Glomerular endothelial cell (primary cell): ENCODE results near the gene MPPED1. TPM values are rescaled to one million over a fixed set of nuclear protein-coding genes. Genes with fewer than 3 reads are reported as not detected.

Experiments used
- DNase-seq: peaks from one replicate; pipeline ENCODE4 v3.0.0-alpha.2; 2011; ENCODE audit warnings: low read depth, low spot score; ENCODE audit errors: extremely low read depth
- total RNA-seq: library from RNA; depleted of rRNA; stranded (reverse); fragments of >200 nt; gene quantifications from 2 replicates; pipeline ENCODE4 v1.2.3, GENCODE V29; 2015

MPPED1 gene
- total RNA-seq, 1 donor from 2014 or later, result 0.06 TPM

GRCh38 chr22:43428005-43428485 is 16.2 kb downstream of the MPPED1 start:
- no peak for DNase-seq

- DNase-seq, result no peak
Measured at GRCh38 chr22:43428521-43428920, 16.7 kb downstream of the MPPED1 start.

GRCh38 chr22:43429426-43429825 is 17.6 kb downstream of the MPPED1 start:
- DNase-seq, result no peak

GRCh38 chr22:43431808-43432554 is 20.2 kb downstream of the MPPED1 start:
- DNase-seq, result no peak

GRCh38 chr22:43432883-43433415 is 21.1 kb downstream of the MPPED1 start:
- no peak for DNase-seq

- no peak for DNase-seq
Measured at GRCh38 chr22:43433451-43434274, 21.8 kb downstream of the MPPED1 start.

GRCh38 chr22:43434275-43434927 is 22.6 kb downstream of the MPPED1 start:
- no peak for DNase-seq

- DNase-seq, result no peak
Measured at GRCh38 chr22:43434928-43435311, 23.1 kb downstream of the MPPED1 start.

- DNase-seq, result no peak
Measured at GRCh38 chr22:43435851-43436811, 24.3 kb downstream of the MPPED1 start.

- no peak for DNase-seq
Measured at GRCh38 chr22:43436868-43437267, 25.1 kb downstream of the MPPED1 start.

- DNase-seq, result no peak
Measured at GRCh38 chr22:43437871-43438475, 26.2 kb downstream of the MPPED1 start.

GRCh38 chr22:43438666-43439347 is 27.0 kb downstream of the MPPED1 start:
- no peak for DNase-seq

- no peak for DNase-seq
Measured at GRCh38 chr22:43439368-43440103, 27.7 kb downstream of the MPPED1 start.

GRCh38 chr22:43440104-43440387 is 28.2 kb downstream of the MPPED1 start:
- DNase-seq, result no peak

- DNase-seq, result no peak
Measured at GRCh38 chr22:43440556-43440955, 28.7 kb downstream of the MPPED1 start.

- no peak for DNase-seq
Measured at GRCh38 chr22:43441216-43441615, 29.4 kb downstream of the MPPED1 start.

- no peak for DNase-seq
Measured at GRCh38 chr22:43441751-43442150, 29.9 kb downstream of the MPPED1 start.

GRCh38 chr22:43442386-43443151 is 30.8 kb downstream of the MPPED1 start:
- DNase-seq, result no peak
